OCI-LY3 (cell line): ENCODE results near the gene GATA1.

ENCODE experiments used
- H2AFZ ChIP-seq: fragments of 200-600, 300-600 bp; shearing (Covaris generic); 2 replicates; pipeline ENCODE4 v1.6.0; 2014; ENCODE audit warnings: antibody characterized with exemption, low read depth, low read length
- H3K27ac ChIP-seq: fragments of 200-600, 300-600 bp; sonication (generic); 2 replicates; pipeline ENCODE4 v1.5.1; 2014; ENCODE audit warnings: mild to moderate bottlenecking, low read length, moderate library complexity, mixed read lengths
- H3K27me3 ChIP-seq: fragments of 200-600, 300-600 bp; sonication (generic); 2 replicates; pipeline ENCODE4 v1.6.1; 2014; ENCODE audit warnings: low read depth, low read length, mixed read lengths
- H3K36me3 ChIP-seq: fragments of 200-600, 300-600 bp; sonication (generic); replicated peaks from 2 replicates; pipeline ENCODE3; 2014; ENCODE audit warnings: low read depth, low read length, mixed read lengths
- H3K4me1 ChIP-seq: fragments of 300-600, 200-600 bp; sonication (generic); 2 replicates; pipeline ENCODE4 v1.6.1; 2014; ENCODE audit warnings: low read length, mixed read lengths
- H3K4me2 ChIP-seq: fragments of 200-600, 300-600 bp; sonication (generic); 2 replicates; pipeline ENCODE4 v1.6.1; 2014; ENCODE audit warnings: low read length, mixed read lengths
- H3K4me3 ChIP-seq: fragments of 300-600, 200-600 bp; sonication (generic); 2 replicates; pipeline ENCODE4 v1.5.1; 2014; ENCODE audit warnings: antibody characterized with exemption, mild to moderate bottlenecking, low read length, moderate library complexity
- H3K79me2 ChIP-seq: fragments of 300-600, 200-600 bp; shearing (Covaris generic); 2 replicates; pipeline ENCODE4 v1.6.1; 2014; ENCODE audit warnings: mild to moderate bottlenecking, low read length, mixed read lengths
- H3K9ac ChIP-seq: fragments of 300-600, 200-600 bp; shearing (Covaris generic); 2 replicates; pipeline ENCODE4 v1.6.0; 2014; ENCODE audit warnings: mild to moderate bottlenecking, low read length, moderate library complexity
- H3K9me3 ChIP-seq: fragments of 200-600, 300-600 bp; shearing (Covaris generic); 2 replicates; pipeline ENCODE4 v1.6.1; 2014; ENCODE audit warnings: low read length, mixed read lengths; ENCODE audit not compliant: insufficient read depth
- H4K20me1 ChIP-seq: fragments of 200-600, 300-600 bp; sonication (generic); 2 replicates; pipeline ENCODE4 v1.6.1; 2016; ENCODE audit warnings: low read length, mixed read lengths; ENCODE audit not compliant: insufficient read depth
- EZH2phosphoT487 ChIP-seq: fragments of 200-600 bp; shearing (Covaris generic); IDR thresholded peaks from 2 replicates; pipeline ENCODE4 v1.6.1; 2018; ENCODE audit warnings: antibody characterized with exemption, mixed run types, low read depth
- TF ChIP-seq, protein P1 (sequence below): fragments of 200-600, 300-600 bp; sonication (generic); IDR thresholded peaks from 2 replicates; pipeline ENCODE4 v1.5.1; 2014; ENCODE audit warnings: antibody characterized with exemption, low read length, low read depth

GATA1 gene

DNA sequence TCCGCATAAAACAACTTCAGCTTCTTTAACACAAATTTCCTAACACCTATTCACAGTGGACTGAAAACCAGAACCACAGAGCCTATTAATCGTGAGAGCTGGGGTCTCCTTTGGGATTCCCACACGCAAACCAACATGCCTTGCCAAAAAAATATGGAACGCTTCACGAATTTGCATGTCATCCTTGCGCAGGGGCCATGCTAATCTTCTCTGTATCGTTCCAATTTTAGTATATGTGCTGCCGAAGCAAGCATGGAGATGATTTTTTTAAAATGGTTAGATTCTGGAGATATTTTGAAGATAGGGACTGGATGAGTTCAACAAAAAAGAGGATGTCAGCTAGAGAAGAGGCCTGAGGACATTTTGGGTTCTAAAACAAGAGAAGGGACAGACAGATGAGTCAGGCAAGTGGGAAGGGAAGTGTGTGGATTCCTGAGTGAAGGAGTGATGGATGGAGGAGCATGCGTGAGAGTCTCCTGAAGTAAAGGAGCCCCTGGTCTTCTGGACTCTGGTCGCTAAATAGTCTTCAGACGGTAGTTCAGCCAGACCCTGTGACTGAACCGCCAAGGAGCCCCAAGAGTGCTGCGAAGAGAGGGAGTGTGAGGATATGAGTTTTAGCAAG is 9.5 kb upstream of the GATA1 start:
- Histone ChIP-seq H3K4me1 (no peaks in the 10 kb centered on the region), H3K79me2 (no peaks in the 10 kb centered on the region), H3K9ac (no peak overlapping the region), H2AFZ (no peak overlapping the region), H3K36me3 (no peaks in the 10 kb centered on the region), H3K4me3 (no peak overlapping the region), H3K27ac (no peak overlapping the region), H3K4me2 (no peak overlapping the region), H4K20me1 (no peaks in the 10 kb centered on the region), H3K27me3 (no peaks in the 10 kb centered on the region; the same call in 1 of the 2 replicates), H3K9me3 (no peaks in the 10 kb centered on the region)
- no peak for TF ChIP-seq EZH2phosphoT487
- TF ChIP-seq, protein P1, sequence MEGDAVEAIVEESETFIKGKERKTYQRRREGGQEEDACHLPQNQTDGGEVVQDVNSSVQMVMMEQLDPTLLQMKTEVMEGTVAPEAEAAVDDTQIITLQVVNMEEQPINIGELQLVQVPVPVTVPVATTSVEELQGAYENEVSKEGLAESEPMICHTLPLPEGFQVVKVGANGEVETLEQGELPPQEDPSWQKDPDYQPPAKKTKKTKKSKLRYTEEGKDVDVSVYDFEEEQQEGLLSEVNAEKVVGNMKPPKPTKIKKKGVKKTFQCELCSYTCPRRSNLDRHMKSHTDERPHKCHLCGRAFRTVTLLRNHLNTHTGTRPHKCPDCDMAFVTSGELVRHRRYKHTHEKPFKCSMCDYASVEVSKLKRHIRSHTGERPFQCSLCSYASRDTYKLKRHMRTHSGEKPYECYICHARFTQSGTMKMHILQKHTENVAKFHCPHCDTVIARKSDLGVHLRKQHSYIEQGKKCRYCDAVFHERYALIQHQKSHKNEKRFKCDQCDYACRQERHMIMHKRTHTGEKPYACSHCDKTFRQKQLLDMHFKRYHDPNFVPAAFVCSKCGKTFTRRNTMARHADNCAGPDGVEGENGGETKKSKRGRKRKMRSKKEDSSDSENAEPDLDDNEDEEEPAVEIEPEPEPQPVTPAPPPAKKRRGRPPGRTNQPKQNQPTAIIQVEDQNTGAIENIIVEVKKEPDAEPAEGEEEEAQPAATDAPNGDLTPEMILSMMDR = no peak

DNA sequence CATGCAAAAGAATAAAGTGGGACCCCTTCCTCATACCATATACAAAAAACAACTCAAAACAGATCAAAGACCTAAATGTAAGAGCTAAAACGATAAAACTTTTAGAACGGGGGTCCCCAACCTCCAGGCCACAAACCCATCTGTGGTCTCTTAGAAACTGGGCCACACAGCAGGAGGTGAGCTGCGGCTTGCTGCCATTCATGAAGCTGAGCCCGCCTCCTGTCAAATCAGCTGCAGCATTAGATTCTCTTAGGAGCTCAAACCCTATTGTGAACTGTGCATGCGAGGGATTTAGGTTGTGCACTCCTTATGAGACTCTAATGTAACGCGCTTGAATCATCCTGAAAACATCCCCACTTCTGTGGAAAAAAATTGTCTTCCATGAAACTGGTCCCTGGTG is 7.0 kb upstream of the GATA1 start:
- Histone ChIP-seq H3K9ac (no peak overlapping the region), H3K4me1 (no peaks in the 10 kb centered on the region), H3K4me3 (no peak overlapping the region), H2AFZ (no peak overlapping the region), H3K36me3 (no peaks in the 10 kb centered on the region), H3K9me3 (no peaks in the 10 kb centered on the region), H3K4me2 (no peak overlapping the region), H3K27ac (no peak overlapping the region), H3K79me2 (no peaks in the 10 kb centered on the region), H3K27me3 (no peaks in the 10 kb centered on the region; the same call in 1 of the 2 replicates), H4K20me1 (no peaks in the 10 kb centered on the region)
- TF ChIP-seq EZH2phosphoT487 = no peak
- TF ChIP-seq, protein P1 = no peak

DNA sequence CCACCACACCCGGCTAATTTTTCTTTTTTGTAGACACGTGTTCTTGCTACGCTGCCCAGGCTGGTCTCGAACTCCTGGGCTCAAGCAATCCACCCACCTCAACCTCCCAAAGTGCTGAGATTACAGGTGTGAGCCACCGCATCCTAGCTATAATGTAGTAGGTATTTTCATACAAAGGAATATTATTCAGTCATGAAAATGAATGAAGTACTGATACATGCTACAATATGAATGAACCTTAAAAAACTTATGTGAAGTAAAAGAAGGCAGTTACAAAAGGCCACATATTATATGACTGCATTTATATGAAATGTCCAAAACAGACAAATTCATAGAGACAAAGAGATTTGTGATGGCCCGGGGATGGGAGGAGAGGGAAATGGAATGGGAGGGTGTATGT is 4.7 kb upstream of the GATA1 start:
- no peak for TF ChIP-seq EZH2phosphoT487
- TF ChIP-seq, protein P1 = no peak
- H3K79me2 ChIP-seq = no peaks in the 10 kb centered on the region
- no peaks in the 10 kb centered on the region; the same call in 1 of the 2 replicates for H3K27me3 ChIP-seq
- no peak overlapping the region for H2AFZ ChIP-seq
- H3K4me2 ChIP-seq = no peak overlapping the region
- no peaks in the 10 kb centered on the region for H3K9me3 ChIP-seq
- no peaks in the 10 kb centered on the region for H3K4me1 ChIP-seq
- H3K36me3 ChIP-seq = no peaks in the 10 kb centered on the region
- no peak overlapping the region for H3K4me3 ChIP-seq
- H4K20me1 ChIP-seq = no peaks in the 10 kb centered on the region
- H3K9ac ChIP-seq = no peak overlapping the region
- no peak overlapping the region for H3K27ac ChIP-seq

DNA sequence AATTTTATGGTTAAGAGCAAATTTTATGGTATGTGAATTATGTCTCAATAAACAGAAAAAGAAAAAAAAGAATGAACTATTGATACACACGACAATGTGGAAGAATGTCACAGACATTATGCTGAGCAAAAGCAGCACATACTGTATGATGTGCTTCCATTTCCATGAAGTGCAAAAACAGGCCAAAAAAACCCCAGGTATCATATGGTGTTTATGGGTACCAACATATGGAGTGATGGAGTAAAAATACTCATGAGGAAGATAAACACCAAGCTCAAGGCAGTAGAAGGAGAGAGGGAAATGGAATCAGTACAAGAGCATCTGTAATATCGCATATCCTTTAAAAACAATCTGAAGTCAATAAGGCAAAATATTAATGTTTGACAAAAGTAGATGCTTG is 4.2 kb upstream of the GATA1 start:
- Histone ChIP-seq H3K4me2 (no peak overlapping the region), H3K27ac (no peak overlapping the region), H3K9me3 (no peaks in the 10 kb centered on the region), H3K36me3 (no peaks in the 10 kb centered on the region), H3K4me3 (no peak overlapping the region), H3K27me3 (no peaks in the 10 kb centered on the region; the same call in 1 of the 2 replicates), H4K20me1 (no peaks in the 10 kb centered on the region), H3K79me2 (no peaks in the 10 kb centered on the region), H3K4me1 (no peaks in the 10 kb centered on the region), H3K9ac (no peak overlapping the region), H2AFZ (no peak overlapping the region)
- TF ChIP-seq, protein P1 = no peak
- TF ChIP-seq EZH2phosphoT487 = no peak
